ENCODE data around the gene FAM120A.

DNA sequence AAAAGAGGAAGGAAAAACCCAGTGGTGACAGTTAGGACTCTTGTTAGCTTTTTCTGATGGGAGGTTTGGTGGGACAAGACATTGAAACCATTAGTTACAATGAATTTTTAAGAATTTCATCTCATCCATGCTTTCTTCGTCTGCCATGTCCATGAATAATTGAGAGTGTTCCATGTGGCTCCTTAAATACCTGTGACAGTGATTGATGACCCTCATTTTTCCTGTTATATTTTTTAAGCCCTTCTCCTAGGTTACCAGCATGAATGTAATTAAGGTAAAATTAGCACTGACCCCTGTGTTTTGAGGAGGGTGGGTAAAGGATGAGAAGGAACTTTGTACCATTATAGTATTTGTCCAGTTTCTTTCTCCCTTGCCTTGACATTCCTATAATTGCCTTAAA lies 101.4 kb downstream of the FAM120A start:
- no peak for TF ChIP-seq JUN (CRISPR knock-in tag; IDR thresholded peaks at IDR 0.05)
- TF ChIP-seq, protein P1, sequence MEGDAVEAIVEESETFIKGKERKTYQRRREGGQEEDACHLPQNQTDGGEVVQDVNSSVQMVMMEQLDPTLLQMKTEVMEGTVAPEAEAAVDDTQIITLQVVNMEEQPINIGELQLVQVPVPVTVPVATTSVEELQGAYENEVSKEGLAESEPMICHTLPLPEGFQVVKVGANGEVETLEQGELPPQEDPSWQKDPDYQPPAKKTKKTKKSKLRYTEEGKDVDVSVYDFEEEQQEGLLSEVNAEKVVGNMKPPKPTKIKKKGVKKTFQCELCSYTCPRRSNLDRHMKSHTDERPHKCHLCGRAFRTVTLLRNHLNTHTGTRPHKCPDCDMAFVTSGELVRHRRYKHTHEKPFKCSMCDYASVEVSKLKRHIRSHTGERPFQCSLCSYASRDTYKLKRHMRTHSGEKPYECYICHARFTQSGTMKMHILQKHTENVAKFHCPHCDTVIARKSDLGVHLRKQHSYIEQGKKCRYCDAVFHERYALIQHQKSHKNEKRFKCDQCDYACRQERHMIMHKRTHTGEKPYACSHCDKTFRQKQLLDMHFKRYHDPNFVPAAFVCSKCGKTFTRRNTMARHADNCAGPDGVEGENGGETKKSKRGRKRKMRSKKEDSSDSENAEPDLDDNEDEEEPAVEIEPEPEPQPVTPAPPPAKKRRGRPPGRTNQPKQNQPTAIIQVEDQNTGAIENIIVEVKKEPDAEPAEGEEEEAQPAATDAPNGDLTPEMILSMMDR (IDR thresholded peaks at IDR 0.05): no peak
- no peak for TF ChIP-seq AFF4 (CRISPR knock-in tag; IDR thresholded peaks at IDR 0.05; ENCODE audit: borderline replicate concordance)
- TF ChIP-seq ZBTB21 (CRISPR knock-in tag; IDR thresholded peaks at IDR 0.05; ENCODE audit: borderline replicate concordance): no peak
- TF ChIP-seq, protein P2, sequence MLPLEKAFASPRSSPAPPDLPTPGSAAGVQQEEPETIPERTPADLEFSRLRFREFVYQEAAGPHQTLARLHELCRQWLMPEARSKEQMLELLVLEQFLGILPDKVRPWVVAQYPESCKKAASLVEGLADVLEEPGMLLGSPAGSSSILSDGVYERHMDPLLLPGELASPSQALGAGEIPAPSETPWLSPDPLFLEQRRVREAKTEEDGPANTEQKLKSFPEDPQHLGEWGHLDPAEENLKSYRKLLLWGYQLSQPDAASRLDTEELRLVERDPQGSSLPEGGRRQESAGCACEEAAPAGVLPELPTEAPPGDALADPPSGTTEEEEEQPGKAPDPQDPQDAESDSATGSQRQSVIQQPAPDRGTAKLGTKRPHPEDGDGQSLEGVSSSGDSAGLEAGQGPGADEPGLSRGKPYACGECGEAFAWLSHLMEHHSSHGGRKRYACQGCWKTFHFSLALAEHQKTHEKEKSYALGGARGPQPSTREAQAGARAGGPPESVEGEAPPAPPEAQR (CRISPR knock-in tag; IDR thresholded peaks at IDR 0.05): no peak
- TF ChIP-seq, protein P3, sequence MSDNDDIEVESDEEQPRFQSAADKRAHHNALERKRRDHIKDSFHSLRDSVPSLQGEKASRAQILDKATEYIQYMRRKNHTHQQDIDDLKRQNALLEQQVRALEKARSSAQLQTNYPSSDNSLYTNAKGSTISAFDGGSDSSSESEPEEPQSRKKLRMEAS (CRISPR knock-in tag; IDR thresholded peaks at IDR 0.05): no peak
- TF ChIP-seq KAT7 (CRISPR knock-in tag; IDR thresholded peaks at IDR 0.05; ENCODE audit: borderline replicate concordance): no peak
- no peak for TF ChIP-seq SMAD4 (CRISPR knock-in tag; IDR thresholded peaks at IDR 0.05)
- TF ChIP-seq FOXP4 (CRISPR knock-in tag; IDR thresholded peaks at IDR 0.05): no peak
- TF ChIP-seq E2F1 (CRISPR knock-in tag; IDR thresholded peaks at IDR 0.05): no peak
- TF ChIP-seq IRF2 (CRISPR knock-in tag; IDR thresholded peaks at IDR 0.05; ENCODE audit: borderline replicate concordance, low read depth): no peak
- TF ChIP-seq ZNF281 (CRISPR knock-in tag; IDR thresholded peaks at IDR 0.05): no peak

All from WTC11 (cell line).